NCI-H2227 (cell line): ENCODE measurements around the gene NOP53.
A peak's percentile ranks its signal among the peaks of the same experiment; 100 is the strongest.
"Not testable (repeated sequence)": the region's sequence is repeated elsewhere in the genome, so short reads cannot be mapped to it uniquely, and the experiment has no call there.

Experiments
- DNase-seq: peaks from one replicate; lab custom pipeline; 2025; ENCODE audit not compliant: unreplicated experiment; lab: John Stamatoyannopoulos, UW

The NOP53 gene

DNA sequence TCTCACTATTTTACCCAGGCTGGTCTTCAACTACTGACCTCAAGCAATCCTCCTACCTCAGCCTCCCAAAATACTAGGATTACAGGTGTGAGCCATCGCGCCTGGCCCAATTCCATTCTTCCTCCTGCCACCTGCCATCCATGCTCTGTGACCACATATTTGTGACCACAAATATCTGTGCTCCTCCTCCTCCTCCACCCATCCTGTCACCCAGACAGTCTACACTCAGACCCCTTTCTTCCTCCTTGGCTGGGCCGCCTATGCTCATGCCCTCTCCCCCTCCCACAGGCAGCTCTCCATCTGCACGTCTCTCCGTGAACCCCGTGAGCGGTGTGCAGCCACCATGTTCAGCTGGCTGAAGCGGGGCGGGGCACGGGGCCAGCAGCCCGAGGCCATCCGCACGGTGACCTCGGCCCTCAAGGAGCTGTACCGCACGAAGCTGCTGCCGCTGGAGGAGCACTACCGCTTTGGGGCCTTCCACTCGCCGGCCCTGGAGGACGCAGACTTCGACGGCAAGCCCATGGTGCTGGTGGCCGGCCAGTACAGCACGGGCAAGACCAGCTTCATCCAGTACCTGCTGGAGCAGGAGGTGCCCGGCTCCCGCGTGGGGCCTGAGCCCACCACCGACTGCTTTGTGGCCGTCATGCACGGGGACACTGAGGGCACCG lies 28.9 kb upstream of the NOP53 start:
- no peak for DNase-seq

GRCh38 chr19:47718415-47719046 lies 26.8 kb upstream of the NOP53 start:
- not testable (repeated sequence) for DNase-seq

DNA sequence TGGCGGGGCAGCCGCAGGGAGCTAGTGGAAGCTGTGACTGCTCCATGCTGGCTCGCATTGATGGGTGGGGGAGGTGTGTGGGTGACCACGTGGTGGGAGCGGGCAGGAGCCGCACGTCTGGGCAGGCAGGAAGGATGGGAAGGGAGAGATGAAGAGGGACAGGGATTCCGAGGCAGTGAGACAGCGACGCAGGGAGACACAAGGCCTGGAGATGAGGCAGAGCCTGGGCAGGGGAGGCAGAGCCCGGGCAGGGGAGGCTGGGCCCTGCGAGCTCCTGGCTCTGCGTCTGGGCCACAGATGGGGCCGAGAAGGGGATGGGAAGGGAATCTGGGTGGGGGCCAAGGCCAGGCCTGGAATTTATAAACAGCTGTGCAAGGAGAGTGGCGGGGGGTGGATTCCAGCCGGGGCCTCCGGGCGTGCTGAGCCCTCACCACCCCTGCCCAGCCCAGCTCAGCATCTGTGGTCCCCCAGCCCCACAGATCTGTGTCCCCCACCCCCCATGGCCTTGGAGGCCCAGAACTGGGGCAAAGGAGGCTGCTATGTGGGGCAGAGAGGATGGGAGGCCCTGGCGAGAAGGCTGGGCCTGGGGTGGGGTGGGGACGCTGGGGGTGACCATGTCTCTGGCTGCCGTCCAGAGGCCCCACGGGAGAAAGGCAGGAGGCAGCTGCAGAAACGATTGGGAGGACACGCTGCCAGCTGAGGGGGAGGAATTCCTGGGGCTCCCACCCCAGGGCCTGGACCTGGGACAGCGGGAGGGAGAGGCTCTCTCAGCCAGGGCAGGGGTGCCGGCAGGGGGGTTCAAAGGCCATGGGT lies 26.1 kb upstream of the NOP53 start:
- DNase-seq = peak; percentile 56

DNA sequence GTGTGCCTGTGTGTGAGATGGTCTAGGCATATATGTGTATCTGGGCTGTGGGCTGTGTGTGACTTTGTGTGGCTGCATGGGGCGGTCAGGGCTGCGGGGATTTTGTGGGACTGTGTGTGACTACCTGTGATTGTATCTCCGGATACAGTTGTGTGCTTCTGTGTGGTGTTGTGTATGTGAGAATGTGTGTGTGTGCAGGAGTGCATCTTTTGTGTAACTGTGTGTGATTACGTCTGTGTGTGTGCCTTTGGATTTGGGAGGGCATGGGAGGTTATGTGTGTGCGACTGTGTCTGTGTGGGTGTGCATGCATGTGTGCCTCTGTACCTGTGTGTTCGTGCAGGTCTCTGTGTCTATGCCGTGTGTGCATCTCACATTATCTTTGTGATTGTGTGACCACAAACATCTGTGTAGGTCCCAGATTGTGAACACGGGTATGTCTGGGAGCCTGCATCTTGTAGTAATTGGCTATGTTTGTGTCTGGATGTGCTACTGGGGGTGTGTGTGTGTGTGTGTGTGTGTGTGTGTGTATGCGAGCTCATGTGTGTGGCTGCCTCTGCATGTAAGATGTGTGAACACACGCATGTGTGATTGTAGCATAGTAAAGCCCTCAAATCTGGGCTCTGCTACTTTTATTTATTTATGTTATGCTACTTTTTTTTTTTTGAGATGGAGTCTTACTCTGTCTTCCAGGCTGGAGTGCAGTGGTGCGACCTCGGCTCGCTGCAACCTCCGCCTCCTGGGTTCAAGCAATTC lies 24.5 kb upstream of the NOP53 start:
- DNase-seq = no peak

GRCh38 chr19:47723581-47723940 lies 21.8 kb upstream of the NOP53 start:
- peak; percentile 54 for DNase-seq

DNA sequence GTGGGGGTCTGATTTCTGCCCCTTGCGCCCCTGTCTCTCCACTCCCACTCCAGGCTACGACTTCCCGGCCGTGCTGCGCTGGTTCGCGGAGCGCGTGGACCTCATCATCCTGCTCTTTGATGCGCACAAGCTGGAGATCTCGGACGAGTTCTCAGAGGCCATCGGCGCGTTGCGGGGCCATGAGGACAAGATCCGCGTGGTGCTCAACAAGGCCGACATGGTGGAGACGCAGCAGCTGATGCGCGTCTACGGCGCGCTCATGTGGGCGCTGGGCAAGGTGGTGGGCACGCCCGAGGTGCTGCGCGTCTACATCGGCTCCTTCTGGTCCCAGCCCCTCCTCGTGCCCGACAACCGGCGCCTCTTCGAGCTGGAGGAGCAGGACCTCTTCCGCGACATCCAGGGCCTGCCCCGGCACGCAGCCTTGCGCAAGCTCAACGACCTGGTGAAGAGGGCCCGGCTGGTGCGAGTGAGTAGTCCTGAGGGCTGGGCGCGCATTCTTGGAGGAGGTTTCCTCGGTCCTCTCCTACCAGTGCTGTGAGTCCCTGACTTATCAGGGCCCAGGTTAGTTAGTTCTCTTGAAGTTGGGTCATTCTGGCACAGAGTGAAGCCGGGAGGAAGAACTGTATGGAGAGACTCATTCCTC lies 19.5 kb upstream of the NOP53 start:
- DNase-seq = no peak

DNA sequence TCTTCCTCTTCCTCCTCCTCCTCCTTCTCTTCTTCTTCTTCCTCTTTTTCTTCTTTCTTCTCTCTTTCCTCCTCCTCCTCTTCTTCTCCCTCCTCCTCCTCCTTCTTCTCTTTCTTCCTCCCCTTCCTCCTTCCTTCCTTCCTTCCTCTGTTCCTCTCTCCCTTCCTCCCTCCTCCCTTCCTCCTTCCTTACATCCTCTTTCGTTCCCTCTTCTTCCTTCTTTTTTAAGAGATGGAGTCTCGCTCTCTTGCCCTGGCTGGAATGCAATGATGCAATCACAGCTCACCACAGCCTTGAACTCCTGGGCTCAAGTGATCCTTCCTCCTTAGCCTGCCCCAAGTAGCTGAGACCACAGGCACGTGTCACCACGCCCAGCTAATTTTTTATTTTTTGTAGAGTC lies 18.9 kb upstream of the NOP53 start:
- DNase-seq = no peak

GRCh38 chr19:47728295-47728694 lies 17.1 kb upstream of the NOP53 start:
- not testable (repeated sequence) for DNase-seq

- no peak for DNase-seq
These were observed 15.9 kb upstream of the NOP53 start for GRCh38 chr19:47729468-47729798.

DNA sequence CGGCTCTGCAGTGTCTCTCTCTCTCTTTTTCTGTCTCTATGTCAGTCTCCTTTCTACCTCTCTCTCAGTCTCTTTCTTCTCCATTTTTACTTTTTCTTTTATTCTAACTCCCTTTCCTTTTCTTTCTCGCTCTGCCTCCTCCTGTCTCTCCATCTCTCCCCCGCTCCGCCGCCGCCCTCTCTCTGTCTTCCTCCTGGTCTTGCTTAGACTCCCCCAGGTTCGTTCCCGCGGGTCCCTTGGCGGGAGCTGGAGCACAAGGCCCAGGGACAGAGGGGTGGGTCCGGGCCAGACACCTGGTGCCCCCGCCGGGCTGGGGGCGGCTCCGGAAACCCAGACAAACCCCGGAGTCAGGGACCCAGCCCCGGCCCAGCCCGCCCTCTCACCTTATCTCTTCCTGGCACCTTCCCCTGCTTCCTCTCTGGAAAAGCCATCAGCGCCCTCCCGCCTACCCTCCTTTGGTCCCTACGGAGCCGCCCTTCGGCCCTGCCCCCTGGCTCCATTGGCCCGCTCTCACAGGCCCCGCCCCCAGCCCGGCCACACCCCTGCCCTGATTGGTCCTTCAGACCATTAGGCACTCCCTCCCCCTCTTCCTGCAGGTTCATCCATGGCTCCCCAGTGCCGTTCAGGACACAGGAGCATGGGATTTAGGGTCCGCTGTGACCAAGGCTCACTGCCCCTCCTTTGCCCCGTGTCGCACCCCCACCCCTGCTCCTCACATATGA lies 15.4 kb upstream of the NOP53 start:
- peak; percentile 60 for DNase-seq

GRCh38 chr19:47730521-47730889 lies 14.8 kb upstream of the NOP53 start:
- no peak for DNase-seq

GRCh38 chr19:47730910-47731309 lies 14.4 kb upstream of the NOP53 start:
- DNase-seq = no peak

DNA sequence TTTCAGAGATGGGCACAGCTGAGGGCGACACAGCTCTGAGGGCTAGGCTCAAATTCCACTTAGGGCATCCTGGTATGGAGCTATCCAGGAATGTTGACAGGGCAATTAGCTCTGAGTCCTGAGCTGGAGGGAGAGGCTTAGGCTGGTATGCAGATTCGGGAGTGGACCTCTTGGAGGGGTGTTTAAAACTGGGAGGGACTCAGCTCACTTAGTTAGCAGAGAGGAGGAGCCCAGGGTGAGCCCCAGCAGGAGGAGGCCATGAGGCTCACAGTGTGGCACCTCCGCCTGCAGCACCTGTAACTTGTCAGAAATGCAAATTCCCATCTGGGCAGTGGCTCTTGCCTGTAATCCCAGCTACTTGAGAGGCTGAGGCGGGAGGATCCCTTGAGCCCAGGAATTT lies 10.2 kb upstream of the NOP53 start:
- no peak for DNase-seq

DNA sequence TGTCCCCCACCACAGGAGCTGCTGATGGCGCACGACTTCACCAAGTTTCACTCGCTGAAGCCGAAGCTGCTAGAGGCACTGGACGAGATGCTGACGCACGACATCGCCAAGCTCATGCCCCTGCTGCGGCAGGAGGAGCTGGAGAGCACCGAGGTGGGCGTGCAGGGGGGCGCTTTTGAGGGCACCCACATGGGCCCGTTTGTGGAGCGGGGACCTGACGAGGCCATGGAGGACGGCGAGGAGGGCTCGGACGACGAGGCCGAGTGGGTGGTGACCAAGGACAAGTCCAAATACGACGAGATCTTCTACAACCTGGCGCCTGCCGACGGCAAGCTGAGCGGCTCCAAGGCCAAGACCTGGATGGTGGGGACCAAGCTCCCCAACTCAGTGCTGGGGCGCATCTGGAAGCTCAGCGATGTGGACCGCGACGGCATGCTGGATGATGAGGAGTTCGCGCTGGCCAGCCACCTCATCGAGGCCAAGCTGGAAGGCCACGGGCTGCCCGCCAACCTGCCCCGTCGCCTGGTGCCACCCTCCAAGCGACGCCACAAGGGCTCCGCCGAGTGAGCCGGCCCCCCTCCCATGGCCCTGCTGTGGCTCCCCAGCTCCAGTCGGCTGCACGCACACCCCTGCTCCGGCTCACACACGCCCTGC lies 4.4 kb upstream of the NOP53 start:
- DNase-seq = no peak

DNA sequence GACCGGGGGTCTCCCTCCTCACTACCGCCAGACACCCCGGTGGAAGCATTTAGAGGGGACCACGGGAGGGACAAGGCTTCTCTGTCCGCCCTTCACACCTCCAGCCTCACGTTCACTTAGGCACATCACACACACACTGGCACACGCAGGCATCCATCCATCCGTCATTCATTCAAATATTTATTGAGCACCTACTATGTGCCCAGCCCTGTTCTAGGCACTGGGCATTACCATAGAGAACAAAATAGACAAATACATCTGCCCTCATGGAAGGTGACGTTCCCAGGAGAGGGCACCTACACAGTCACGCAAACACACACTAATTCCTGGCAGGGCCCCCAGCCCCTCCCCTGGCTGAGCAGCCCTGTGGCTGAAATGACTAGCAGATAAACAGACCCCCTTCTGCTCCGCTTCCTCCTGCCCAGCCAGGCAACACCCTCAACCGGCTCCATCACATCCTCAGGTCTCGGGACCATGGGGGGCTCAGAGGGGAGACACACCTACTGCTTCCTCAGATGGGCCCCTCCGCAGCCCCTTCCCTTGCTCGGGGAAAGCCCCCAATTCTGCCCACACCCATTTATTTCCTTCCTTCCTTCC lies 3.7 kb upstream of the NOP53 start:
- no peak for DNase-seq

- no peak for DNase-seq
These were observed 2.7 kb upstream of the NOP53 start for GRCh38 chr19:47742634-47743033.

DNA sequence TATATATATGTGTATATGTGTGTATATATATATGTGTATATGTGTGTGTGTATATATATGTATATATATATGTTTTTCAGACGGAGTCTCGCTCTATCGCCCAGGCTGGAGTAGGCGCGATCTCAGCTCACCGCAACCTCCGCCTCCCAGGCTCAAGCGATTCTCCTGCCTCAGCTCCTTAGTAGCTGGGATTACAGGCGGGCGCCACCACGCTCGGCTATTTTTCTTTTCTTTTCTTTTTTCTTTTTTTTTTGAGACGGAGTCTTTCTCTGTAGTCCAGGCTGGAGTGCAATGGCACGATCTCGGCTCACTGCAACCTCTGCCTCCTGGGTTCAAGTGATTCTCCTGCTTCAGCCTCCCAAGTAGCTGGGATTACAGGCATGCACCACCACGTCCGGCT lies 783 bp downstream of the NOP53 start:
- DNase-seq = not testable (repeated sequence)

DNA sequence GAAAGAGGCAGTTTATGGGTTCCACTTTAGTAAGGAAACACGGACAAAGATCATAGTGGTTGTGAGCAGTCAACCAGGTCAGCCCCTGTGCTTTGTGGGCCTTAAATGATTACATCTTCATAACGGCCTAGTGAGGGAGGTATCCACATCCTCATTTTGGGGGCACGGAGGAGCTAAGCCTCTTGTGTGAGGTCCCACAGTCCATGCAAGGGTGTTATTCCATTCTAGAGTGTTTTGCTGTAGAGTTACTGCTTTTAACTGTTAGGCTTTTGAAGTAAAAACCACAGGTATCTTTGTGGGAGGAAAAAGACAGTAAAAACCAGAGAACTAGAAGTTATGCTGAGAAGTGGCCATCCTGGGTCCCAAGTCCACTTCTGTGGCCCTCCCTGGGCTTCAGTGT lies 4.0 kb downstream of the NOP53 start:
- no peak for DNase-seq

DNA sequence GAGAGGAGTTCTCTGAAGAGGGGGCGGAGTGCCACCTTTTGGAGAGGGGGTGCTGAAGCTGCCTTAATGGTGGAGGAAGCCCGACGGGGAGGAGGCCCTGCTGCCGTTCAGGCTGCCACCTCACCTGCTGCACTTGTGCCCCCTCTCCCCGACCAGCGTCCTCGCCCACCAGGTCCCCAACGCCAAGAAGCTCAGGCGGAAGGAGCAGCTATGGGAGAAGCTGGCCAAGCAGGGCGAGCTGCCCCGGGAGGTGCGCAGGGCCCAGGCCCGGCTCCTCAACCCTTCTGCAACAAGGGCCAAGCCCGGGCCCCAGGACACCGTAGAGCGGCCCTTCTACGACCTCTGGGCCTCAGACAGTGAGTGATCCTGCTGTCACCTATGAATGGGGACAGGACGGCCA lies 5.4 kb downstream of the NOP53 start:
- DNase-seq = no peak
